ENCODE data around the gene LIFR. TPM values are rescaled to one million over a fixed set of nuclear protein-coding genes. Genes with fewer than 3 reads are reported as not detected.

LIFR gene
- polyA plus RNA-seq, 1 donor from 2014 or later, result 5.8 TPM

GRCh38 chr5:38479315-38479904 is 77.0 kb downstream of the LIFR start:
- no peak overlapping the region for H2AFZ ChIP-seq (ENCODE audit: low read depth, low read length)
- H3K27me3 ChIP-seq (ENCODE audit: insufficient read depth, low read depth, low read length), result no peaks in the 10 kb centered on the region
- no peaks in the 10 kb centered on the region for H3F3A ChIP-seq (ENCODE audit: insufficient read depth, low read length, poor library complexity, severe bottlenecking)
- H3K9me3 ChIP-seq (ENCODE audit: low read length), result no peaks in the 10 kb centered on the region
- H3K9ac ChIP-seq (ENCODE audit: low read length), result no peak overlapping the region
- H3K79me2 ChIP-seq (replicated peaks; ENCODE audit: insufficient read depth, low read length), result no peaks in the 10 kb centered on the region
- no peaks in the 10 kb centered on the region for H3K9me2 ChIP-seq (ENCODE audit: insufficient read depth, low read length)
- H3K4me3 ChIP-seq (ENCODE audit: low read length), result no peak overlapping the region
- no peak overlapping the region for H3K27ac ChIP-seq (ENCODE audit: low read length)
- no peak overlapping the region for H3K4me2 ChIP-seq (ENCODE audit: low read length)
- no peaks in the 10 kb centered on the region for H4K20me1 ChIP-seq (ENCODE audit: insufficient read depth)
- TF ChIP-seq SMC3 (conservative IDR thresholded peaks at IDR 0.05; ENCODE audit: poor library complexity) (no peak), REST (IDR thresholded peaks at IDR 0.05; ENCODE audit: borderline replicate concordance) (no peak), RAD21 (conservative IDR thresholded peaks at IDR 0.05) (no peak), CTCF (IDR thresholded peaks at IDR 0.05; ENCODE audit: poor library complexity, severe bottlenecking) (no peak), MXI1 (conservative IDR thresholded peaks at IDR 0.05; ENCODE audit: poor library complexity, severe bottlenecking) (no peak), EZH2 (IDR thresholded peaks at IDR 0.05; ENCODE audit: borderline replicate concordance, insufficient read depth, low read length, poor library complexity, severe bottlenecking) (no peak), TAF1 (IDR thresholded peaks at IDR 0.05; ENCODE audit: low read depth) (no peak), EP300 (conservative IDR thresholded peaks at IDR 0.05; ENCODE audit: poor library complexity, severe bottlenecking) (no peak), POLR2AphosphoS5 (IDR thresholded peaks at IDR 0.05) (no peak)
- no peaks in the 10 kb centered on the region for H3K36me3 ChIP-seq (ENCODE audit: insufficient read depth, low read length)

- no peak overlapping the region for H3K4me2 ChIP-seq (ENCODE audit: low read length)
Measured at GRCh38 chr5:38478878-38479277, 77.6 kb downstream of the LIFR start.

More at GRCh38 chr5:38478878-38479277, 77.6 kb downstream of the LIFR start:
- Histone ChIP-seq H3K9me2 (ENCODE audit: insufficient read depth, low read length) (no peaks in the 10 kb centered on the region), H3K9ac (ENCODE audit: low read length) (no peak overlapping the region), H3F3A (ENCODE audit: insufficient read depth, low read length, poor library complexity, severe bottlenecking) (no peaks in the 10 kb centered on the region), H3K27me3 (ENCODE audit: insufficient read depth, low read depth, low read length) (no peaks in the 10 kb centered on the region), H4K20me1 (ENCODE audit: insufficient read depth) (no peaks in the 10 kb centered on the region), H2AFZ (ENCODE audit: low read depth, low read length) (no peak overlapping the region), H3K4me3 (ENCODE audit: low read length) (no peak overlapping the region), H3K36me3 (ENCODE audit: insufficient read depth, low read length) (no peaks in the 10 kb centered on the region), H3K9me3 (ENCODE audit: low read length) (no peaks in the 10 kb centered on the region), H3K27ac (ENCODE audit: low read length) (no peak overlapping the region), H3K79me2 (replicated peaks; ENCODE audit: insufficient read depth, low read length) (no peaks in the 10 kb centered on the region)
- no peak for TF ChIP-seq CTCF (IDR thresholded peaks at IDR 0.05; ENCODE audit: poor library complexity, severe bottlenecking)
- TF ChIP-seq RAD21 (conservative IDR thresholded peaks at IDR 0.05), result no peak
- TF ChIP-seq EZH2 (IDR thresholded peaks at IDR 0.05; ENCODE audit: borderline replicate concordance, insufficient read depth, low read length, poor library complexity, severe bottlenecking), result no peak
- TF ChIP-seq EP300 (conservative IDR thresholded peaks at IDR 0.05; ENCODE audit: poor library complexity, severe bottlenecking), result no peak
- TF ChIP-seq SMC3 (conservative IDR thresholded peaks at IDR 0.05; ENCODE audit: poor library complexity), result no peak
- no peak for TF ChIP-seq REST (IDR thresholded peaks at IDR 0.05; ENCODE audit: borderline replicate concordance)
- no peak for TF ChIP-seq MXI1 (conservative IDR thresholded peaks at IDR 0.05; ENCODE audit: poor library complexity, severe bottlenecking)
- TF ChIP-seq TAF1 (IDR thresholded peaks at IDR 0.05; ENCODE audit: low read depth), result no peak
- no peak for TF ChIP-seq POLR2AphosphoS5 (IDR thresholded peaks at IDR 0.05)

Measured in neural cell (in vitro differentiated cells).